SKM-1 (cell line): ENCODE data around the gene XYLT1.
"Not testable (repeated sequence)": the region's sequence is repeated elsewhere in the genome, so short reads cannot be mapped to it uniquely, and the experiment has no call there.

Experiments
- DNase-seq: peaks from one replicate; lab custom pipeline; 2025; ENCODE audit not compliant: unreplicated experiment; lab: John Stamatoyannopoulos, UW

XYLT1 gene

DNA sequence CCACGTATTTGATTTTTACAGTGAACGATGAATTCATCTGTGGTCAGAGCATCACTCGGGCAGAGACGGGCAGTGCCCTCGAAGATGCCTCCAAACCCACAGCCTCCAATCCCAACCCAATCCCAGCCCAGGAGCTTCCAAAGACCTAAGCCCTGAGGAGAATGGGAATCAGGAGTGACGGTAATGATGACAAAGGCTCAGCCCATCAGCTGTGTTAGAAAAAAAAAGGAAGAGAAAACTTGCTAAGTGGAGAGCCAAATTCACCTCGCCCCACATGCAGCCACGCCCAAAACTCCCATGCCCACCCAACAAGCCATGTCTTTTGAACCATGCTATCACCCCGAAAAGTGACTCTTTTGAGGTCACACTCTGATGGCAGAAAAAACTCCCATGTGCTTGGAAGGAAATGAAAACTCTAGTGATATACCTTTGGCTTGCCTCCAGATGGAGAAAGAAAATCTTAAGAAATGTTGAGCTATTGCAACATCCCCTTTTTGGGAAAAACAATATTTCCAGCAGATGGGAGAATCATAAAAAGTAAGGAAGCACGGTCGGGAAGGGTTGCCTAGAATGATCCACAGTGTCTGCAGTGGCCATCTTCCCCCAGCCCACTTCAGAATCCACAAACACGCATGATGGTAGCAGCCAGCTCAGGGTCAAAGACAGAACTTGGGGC, 37.7 kb downstream of the XYLT1 start:
- DNase-seq, result no peak

DNA sequence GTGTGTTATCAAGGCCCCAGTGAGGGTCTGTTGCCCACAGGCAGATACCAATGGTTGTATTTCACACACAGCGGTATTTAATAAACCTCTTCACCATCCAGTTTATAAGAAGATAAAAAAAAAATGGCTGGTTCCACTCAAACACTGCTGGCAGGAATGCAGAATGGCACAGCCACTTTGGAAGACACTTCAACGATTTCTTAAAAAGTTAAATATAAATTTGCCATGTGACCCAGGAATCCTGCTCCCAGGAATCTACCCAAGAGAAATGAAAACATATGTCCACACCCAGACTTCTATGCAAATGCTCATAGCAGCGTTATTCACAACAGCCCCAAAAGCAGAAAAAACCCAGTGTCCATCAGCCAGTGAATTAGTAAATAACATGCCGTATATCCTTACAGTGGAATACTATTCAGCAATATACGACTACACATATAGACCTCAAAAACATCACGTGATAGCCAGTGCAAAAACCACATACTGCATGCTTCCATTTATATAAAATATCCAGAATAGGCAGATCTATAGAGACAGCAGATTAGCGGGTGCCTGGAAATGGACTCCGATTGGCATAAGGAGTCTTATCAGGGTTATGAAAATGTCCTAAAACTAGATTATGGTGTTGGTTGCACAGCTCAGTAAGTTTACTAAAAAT, 38.7 kb downstream of the XYLT1 start:
- no peak for DNase-seq

DNA sequence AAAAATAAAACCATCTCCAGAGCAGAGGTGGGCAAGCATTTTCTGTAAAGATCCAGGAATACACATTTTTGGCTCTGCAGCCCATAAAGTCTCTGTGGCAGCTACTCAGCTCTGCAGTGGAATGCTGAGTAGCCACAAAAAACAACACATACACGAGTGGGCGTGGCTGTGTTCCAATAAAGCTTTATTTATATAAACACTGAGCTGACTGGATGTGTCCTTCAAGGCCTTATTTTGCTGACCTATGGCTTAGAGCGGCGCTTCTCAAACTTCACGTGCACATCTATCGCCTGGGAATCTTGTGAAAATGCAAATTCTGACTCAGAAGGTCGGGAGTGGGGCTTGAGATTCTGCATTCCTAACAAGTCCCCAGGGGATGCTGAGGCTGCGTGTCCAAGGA, 39.7 kb downstream of the XYLT1 start:
- DNase-seq, result no peak

DNA sequence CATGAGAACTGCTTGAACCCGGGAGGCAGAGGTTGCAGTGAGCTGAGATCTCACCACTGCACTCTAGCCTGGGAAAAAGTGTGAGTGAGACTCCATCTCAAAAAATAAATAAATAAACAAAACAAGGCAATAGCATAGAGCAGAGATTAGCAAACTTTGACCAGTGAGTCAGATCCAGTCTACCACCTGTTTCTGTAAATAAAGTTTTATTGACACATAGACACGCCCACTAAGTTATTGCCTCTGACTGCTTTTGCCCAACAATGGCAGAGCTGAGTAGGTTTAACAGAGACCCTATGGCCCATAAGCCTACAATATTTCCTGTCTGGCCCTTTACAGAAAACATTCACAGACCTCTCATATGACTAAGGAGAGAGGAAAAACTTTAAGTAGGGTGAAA, 44.3 kb downstream of the XYLT1 start:
- no peak for DNase-seq

GRCh38 chr16:17424771-17425170, 46.0 kb downstream of the XYLT1 start:
- no peak for DNase-seq

DNA sequence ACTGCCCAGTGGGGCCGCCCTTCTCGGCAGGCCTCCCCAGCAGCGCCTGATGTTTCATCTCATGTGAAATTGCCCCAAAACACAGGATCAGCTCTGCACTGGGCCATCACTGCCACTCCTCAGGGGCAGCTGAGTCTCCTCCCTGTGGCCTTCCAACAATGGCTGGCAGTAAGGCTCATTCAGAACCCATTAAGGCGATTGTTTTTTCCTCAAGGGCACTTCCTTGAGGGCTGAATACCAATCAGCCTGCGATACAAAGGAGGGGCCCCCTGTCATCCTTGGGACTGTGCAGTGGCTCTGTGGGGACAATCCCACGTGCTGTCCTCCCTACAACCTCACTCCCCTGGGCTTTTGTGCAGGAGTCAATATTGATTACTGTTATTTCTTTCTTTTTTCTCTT, 47.5 kb downstream of the XYLT1 start:
- no peak for DNase-seq

DNA sequence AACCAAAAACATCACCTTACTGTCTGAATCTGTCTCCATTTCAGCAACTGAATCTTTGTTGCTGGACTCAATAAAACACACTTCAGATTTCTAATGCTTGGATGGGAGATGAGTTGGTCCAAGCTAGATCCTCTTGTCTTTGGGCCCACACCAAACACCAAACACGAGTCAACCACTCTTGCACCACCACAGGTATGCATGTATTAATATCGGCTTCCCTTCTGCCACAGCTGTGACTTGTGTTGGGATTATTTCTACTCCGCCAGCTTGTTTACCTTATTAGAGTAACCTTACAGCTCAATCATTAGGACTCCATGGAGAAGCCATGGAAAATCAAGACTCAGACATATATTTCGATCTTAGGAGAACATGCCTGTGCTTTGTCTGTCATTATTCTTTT, 49.9 kb downstream of the XYLT1 start:
- DNase-seq, result no peak

DNA sequence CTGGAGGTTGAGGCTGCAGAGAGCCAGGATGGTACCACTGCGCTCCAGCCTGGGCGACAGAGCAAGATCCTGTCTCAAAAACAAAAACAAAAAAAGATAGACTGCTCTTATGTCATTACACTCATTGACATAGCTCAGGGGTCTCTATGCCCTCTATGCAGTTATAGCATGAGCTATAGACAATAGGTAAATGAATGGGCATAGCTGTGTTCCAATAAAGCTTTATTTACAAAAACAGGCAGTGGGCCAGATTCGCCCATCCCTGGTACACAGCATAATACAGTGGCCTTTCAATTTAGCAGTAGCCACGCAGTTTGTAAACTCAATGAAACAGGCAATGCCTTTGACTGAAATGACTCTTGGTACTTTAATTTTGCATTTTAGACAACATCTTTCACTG, 51.5 kb downstream of the XYLT1 start:
- DNase-seq, result no peak

DNA sequence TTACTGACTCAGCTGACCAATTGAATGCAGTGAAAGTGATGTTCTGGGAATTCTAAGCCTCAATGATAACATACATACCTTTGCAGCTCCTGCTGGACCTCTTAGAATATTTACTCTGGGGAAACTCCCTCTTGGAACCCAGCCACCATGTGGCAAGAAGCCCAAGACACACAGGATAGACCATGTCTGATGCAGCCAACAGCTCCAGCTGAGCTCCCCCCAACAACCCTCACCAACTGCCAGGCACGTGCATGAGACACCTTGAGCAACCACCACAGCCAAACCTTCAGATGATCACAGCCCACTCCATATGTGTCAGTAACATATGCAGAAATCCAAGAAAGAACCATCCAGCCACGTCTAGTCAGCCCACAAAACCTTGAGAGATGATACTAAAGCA, 53.0 kb downstream of the XYLT1 start:
- no peak for DNase-seq

- peak; percentile 86 for DNase-seq
Measured at GRCh38 chr16:17416461-17417311, 54.1 kb downstream of the XYLT1 start.

DNA sequence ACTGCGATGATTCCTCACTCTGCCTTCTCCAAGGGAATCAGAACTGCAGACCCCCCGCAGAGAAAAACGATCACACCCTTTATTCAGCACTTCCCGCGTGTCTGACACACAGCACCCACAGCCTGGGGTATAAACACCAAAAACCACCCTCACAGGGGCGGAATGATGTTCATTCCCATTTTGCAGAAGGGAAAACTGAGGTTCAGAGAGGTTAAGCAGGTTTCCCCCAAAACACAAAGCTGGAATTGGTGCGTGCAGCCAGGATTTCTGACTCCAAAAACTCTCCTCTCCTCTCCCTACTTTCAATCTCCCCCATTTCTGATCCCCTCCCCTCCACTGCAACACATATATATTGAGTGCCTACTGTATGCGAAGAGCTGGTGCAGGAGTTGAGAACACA, 55.8 kb downstream of the XYLT1 start:
- DNase-seq, result no peak

- DNase-seq, result no peak
Measured at GRCh38 chr16:17414421-17414820, 56.3 kb downstream of the XYLT1 start.

- no peak for DNase-seq
Measured at GRCh38 chr16:17413508-17413907, 57.3 kb downstream of the XYLT1 start.

GRCh38 chr16:17412791-17413190, 58.0 kb downstream of the XYLT1 start:
- DNase-seq, result no peak

DNA sequence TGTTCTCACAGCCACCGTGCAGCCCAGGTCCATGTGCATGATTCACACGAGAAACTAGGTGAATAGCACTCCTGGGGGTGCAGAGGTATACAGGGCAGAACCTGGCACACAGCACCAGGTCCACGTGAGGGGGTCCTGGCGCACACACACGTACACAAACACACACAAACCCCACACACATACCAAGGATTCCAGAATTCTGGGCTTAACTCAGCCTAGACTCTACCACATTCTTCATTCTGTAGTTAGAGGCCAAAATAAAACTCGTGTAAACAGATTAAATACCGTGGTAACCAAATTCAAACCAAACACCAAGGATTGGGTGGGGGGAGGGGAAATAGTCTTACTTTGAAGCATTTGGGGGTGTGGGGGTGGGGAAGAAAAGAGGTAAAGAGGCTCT, 58.5 kb downstream of the XYLT1 start:
- DNase-seq, result no peak

DNA sequence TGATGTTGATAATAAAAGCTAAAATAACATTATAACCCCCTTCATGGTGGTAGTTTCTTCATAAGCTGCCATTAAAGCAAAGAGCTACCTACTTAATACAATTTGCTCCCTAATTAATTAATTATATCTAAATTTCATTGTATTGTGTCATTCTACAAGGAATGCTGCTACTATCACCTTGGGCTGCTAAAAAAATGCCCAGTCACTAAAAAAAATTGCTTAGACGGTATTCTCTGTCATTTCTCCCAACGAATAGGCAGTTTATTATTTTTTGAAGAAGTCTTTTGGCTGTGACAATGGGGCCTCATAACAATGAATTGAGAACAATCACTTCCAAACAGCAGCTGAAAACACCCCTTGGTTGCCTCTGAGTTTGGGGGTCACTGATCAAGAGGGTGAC, 59.5 kb downstream of the XYLT1 start:
- DNase-seq, result no peak

GRCh38 chr16:17410316-17410715, 60.4 kb downstream of the XYLT1 start:
- not testable (repeated sequence) for DNase-seq

- no peak for DNase-seq
Measured at GRCh38 chr16:17409894-17410293, 60.9 kb downstream of the XYLT1 start.

- no peak for DNase-seq
Measured at GRCh38 chr16:17408955-17409441, 61.8 kb downstream of the XYLT1 start.

- DNase-seq, result no peak
Measured at GRCh38 chr16:17408296-17408695, 62.5 kb downstream of the XYLT1 start.

DNA sequence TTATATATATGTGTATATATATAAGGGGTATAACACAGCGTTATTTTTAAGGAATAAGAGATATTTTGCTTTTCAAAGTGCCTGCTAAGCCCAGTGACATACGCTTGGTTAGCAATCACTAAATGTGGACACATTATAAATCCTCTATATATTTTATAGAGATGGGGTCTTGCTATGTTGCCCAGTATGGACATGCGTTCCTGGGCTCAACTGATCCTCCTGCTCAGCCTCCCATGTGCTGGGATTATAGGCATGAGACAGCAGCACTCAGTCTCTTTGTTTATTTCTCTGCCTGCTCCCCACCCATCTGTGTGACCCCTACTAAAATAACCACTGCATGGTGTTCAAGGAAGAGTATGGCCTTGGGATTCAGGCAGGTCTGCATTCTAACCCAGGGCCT, 63.4 kb downstream of the XYLT1 start:
- no peak for DNase-seq
